OCI-LY3 (cell line): Measurements from ENCODE around the gene HSD3B7.

Experiments
- EZH2phosphoT487 ChIP-seq: fragments of 200-600 bp; shearing (Covaris generic); IDR thresholded peaks from 2 replicates; pipeline ENCODE4 v1.6.1; 2018; ENCODE audit warnings: antibody characterized with exemption, mixed run types, low read depth
- TF ChIP-seq, protein P1 (sequence below): fragments of 200-600, 300-600 bp; sonication (generic); IDR thresholded peaks from 2 replicates; pipeline ENCODE4 v1.5.1; 2014; ENCODE audit warnings: antibody characterized with exemption, low read length, low read depth

DNA sequence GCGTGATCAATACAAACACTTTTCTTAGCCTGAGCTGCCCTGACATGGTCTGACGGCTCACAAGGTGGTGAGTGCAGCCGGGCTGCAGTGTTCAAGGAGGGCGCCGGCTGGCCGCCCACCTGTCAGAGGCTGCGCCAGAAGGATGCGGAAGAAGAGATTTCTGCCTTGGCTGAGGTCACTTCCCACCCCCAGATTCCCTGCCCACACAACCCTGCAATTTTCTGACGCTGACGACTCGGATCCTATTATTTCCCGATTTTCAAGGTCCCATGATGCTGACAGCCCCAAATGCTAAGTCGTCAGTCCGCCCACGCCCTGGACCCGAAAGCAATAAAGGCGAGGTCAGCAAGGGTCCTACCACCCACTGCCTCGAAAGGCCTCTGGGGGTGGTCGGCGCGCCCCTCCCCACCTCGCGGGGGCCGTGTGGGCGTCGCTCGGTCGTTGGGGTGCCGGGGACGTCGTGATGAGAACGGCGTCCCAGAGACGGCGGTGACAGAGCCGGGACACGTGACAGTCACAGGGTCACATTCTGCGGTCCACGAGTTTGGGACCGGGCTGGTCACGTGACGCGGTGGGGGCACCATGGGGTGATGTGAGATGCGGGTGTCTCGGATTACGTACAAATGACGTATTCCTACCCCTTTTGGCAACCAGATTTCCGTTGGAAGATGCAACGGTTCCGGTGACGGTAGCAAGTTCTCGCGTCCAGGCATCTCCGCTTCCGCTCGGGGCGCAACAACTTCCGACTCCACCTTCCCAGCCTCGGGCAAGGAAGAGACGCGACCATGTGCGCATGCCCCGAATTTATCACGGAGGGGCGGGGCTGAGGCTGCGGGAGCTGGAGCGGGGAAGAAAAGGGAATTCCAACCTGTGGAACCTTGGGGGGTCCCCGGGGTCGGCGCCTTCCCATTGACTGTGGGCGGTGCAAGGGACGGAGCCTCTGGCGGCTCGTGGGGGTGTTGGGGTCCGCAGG lies 48.0 kb downstream of the HSD3B7 start, which contains the start of gene STX4:
- TF ChIP-seq, protein P1, sequence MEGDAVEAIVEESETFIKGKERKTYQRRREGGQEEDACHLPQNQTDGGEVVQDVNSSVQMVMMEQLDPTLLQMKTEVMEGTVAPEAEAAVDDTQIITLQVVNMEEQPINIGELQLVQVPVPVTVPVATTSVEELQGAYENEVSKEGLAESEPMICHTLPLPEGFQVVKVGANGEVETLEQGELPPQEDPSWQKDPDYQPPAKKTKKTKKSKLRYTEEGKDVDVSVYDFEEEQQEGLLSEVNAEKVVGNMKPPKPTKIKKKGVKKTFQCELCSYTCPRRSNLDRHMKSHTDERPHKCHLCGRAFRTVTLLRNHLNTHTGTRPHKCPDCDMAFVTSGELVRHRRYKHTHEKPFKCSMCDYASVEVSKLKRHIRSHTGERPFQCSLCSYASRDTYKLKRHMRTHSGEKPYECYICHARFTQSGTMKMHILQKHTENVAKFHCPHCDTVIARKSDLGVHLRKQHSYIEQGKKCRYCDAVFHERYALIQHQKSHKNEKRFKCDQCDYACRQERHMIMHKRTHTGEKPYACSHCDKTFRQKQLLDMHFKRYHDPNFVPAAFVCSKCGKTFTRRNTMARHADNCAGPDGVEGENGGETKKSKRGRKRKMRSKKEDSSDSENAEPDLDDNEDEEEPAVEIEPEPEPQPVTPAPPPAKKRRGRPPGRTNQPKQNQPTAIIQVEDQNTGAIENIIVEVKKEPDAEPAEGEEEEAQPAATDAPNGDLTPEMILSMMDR: no peak
- no peak for TF ChIP-seq EZH2phosphoT487
